OCI-LY1 (cell line): Measurements from ENCODE around the gene IQGAP3.
A peak's percentile ranks its signal among the peaks of the same experiment; 100 is the strongest.

ENCODE experiments used
- H2AFZ ChIP-seq: fragments of 200-600 bp; sonication (generic), shearing (Covaris generic); 2 replicates; pipeline ENCODE4 v1.6.0; 2014; ENCODE audit warnings: antibody characterized with exemption, mild to moderate bottlenecking, low read length
- H3F3A ChIP-seq: fragments of 200-600 bp; sonication (generic), shearing (Covaris generic); 2 replicates; pipeline ENCODE4 v1.6.0; 2014; ENCODE audit warnings: mild to moderate bottlenecking, antibody characterized with exemption, low read length, moderate library complexity; ENCODE audit not compliant: insufficient read depth
- H3K27ac ChIP-seq: fragments of 200-600 bp; sonication (generic); 2 replicates; pipeline ENCODE4 v1.5.1; 2014; ENCODE audit warnings: low read length, mixed run types, mild to moderate bottlenecking, low read depth; ENCODE audit not compliant: poor library complexity, severe bottlenecking
- H3K27me3 ChIP-seq: fragments of 200-600 bp; sonication (generic); 2 replicates; pipeline ENCODE4 v1.6.0; 2014; ENCODE audit warnings: antibody characterized with exemption, mild to moderate bottlenecking, low read length, moderate library complexity; ENCODE audit not compliant: insufficient read depth
- H3K36me3 ChIP-seq: fragments of 200-600 bp; sonication (generic); 2 replicates; pipeline ENCODE4 v1.6.1; 2014; ENCODE audit warnings: mild to moderate bottlenecking, antibody characterized with exemption, low read length, moderate library complexity, mixed read lengths; ENCODE audit not compliant: insufficient read depth
- H3K4me1 ChIP-seq: fragments of 200-600 bp; sonication (generic); 2 replicates; pipeline ENCODE4 v1.5.1; 2014; ENCODE audit warnings: mild to moderate bottlenecking, low read length, moderate library complexity; ENCODE audit not compliant: insufficient read depth, severe bottlenecking
- H3K4me2 ChIP-seq: fragments of 200-600 bp; sonication (generic), shearing (Covaris generic); 2 replicates; pipeline ENCODE4 v1.6.1; 2014; ENCODE audit warnings: low read length
- H3K4me3 ChIP-seq: fragments of 200-600 bp; sonication (generic); 2 replicates; pipeline ENCODE4 v1.5.1; 2014; ENCODE audit warnings: low read length, low read depth, mild to moderate bottlenecking, mixed read lengths; ENCODE audit not compliant: poor library complexity, severe bottlenecking
- H3K79me2 ChIP-seq: fragments of 200-600 bp; shearing (Covaris generic); 2 replicates; pipeline ENCODE4 v1.6.1; 2016; ENCODE audit warnings: mixed run types, low read length, mixed read lengths; ENCODE audit not compliant: insufficient read depth
- H3K9ac ChIP-seq: fragments of 200-600 bp; sonication (generic), shearing (Covaris generic); 2 replicates; pipeline ENCODE4 v1.6.1; 2014; ENCODE audit warnings: mild to moderate bottlenecking, low read length, mixed read lengths
- H3K9me2 ChIP-seq: fragments of 200-600 bp; sonication (generic), shearing (Covaris generic); 2 replicates; pipeline ENCODE4 v1.6.1; 2014; ENCODE audit warnings: low read depth, mild to moderate bottlenecking, low read length, mixed read lengths
- H3K9me3 ChIP-seq: fragments of 200-600 bp; shearing (Covaris generic); 2 replicates; pipeline ENCODE4 v1.6.1; 2014; ENCODE audit warnings: low read length, mixed read lengths
- H4K20me1 ChIP-seq: fragments of 200-600 bp; sonication (generic), shearing (Covaris generic); 2 replicates; pipeline ENCODE4 v1.6.0; 2016; ENCODE audit warnings: mild to moderate bottlenecking, low read length; ENCODE audit not compliant: insufficient read depth
- CTCF ChIP-seq: fragments of 200-600 bp; sonication (generic), shearing (Covaris generic); IDR thresholded peaks from 2 replicates; pipeline ENCODE4 v1.5.1; 2017; ENCODE audit warnings: mild to moderate bottlenecking, antibody characterized with exemption, low read length, moderate library complexity, mixed read lengths
- EZH2 ChIP-seq: fragments of 200-600 bp; sonication (generic), shearing (Covaris generic); IDR thresholded peaks from 2 replicates; pipeline ENCODE4 v1.8.0; 2017; ENCODE audit warnings: borderline replicate concordance, mixed run types, mild to moderate bottlenecking, antibody characterized with exemption, low read length, moderate library complexity, mixed read lengths

The IQGAP3 gene

GRCh38 chr1:156574039-156574633 is 1.8 kb upstream of the IQGAP3 start:
- no peak overlapping the region for H3K4me3 ChIP-seq
- no peak overlapping the region for H3K4me2 ChIP-seq
- H3K9ac ChIP-seq = no peak overlapping the region
- no peaks in the 10 kb centered on the region for H3K79me2 ChIP-seq
- no peak overlapping the region for H2AFZ ChIP-seq
- no peaks in the 10 kb centered on the region for H3F3A ChIP-seq
- H3K9me2 ChIP-seq = no peaks in the 10 kb centered on the region
- peaks cover 9% of the 10 kb centered on the region; the same call in 1 of the 2 replicates for H3K27me3 ChIP-seq
- H3K9me3 ChIP-seq = no peaks in the 10 kb centered on the region
- no peaks in the 10 kb centered on the region for H4K20me1 ChIP-seq
- H3K4me1 ChIP-seq = peaks cover 11% of the 10 kb centered on the region
- H3K27ac ChIP-seq = no peak overlapping the region
- TF ChIP-seq CTCF = no peak
- no peak for TF ChIP-seq EZH2
- no peaks in the 10 kb centered on the region for H3K36me3 ChIP-seq

- no peak for TF ChIP-seq EZH2
- no peak for TF ChIP-seq CTCF
- no peaks in the 10 kb centered on the region for H4K20me1 ChIP-seq
- H2AFZ ChIP-seq = no peak overlapping the region
- H3K27ac ChIP-seq = no peak overlapping the region
- H3K9me2 ChIP-seq = no peaks in the 10 kb centered on the region
- peak overlapping the region; percentile 60 for H3K9ac ChIP-seq
- H3K9me3 ChIP-seq = no peaks in the 10 kb centered on the region
- H3K27me3 ChIP-seq = peaks cover 9% of the 10 kb centered on the region; the same call in 1 of the 2 replicates
- no peaks in the 10 kb centered on the region for H3K36me3 ChIP-seq
- no peaks in the 10 kb centered on the region for H3K79me2 ChIP-seq
- peak overlapping the region; percentile 66 for H3K4me3 ChIP-seq
- peak overlapping the region; percentile 76 for H3K4me2 ChIP-seq
- no peaks in the 10 kb centered on the region for H3F3A ChIP-seq
- peaks cover 11% of the 10 kb centered on the region for H3K4me1 ChIP-seq
Observed at GRCh38 chr1:156572663-156573018, 276 bp upstream of the IQGAP3 start.

- Histone ChIP-seq H3K27me3 (peaks cover 12% of the 10 kb centered on the region; the same call in 1 of the 2 replicates), H3K4me3 (peak overlapping the region; percentile 66), H4K20me1 (no peaks in the 10 kb centered on the region), H3K4me2 (peak overlapping the region; percentile 76), H3K36me3 (no peaks in the 10 kb centered on the region), H3K79me2 (no peaks in the 10 kb centered on the region), H3K27ac (no peak overlapping the region), H2AFZ (no peak overlapping the region), H3K9me2 (no peaks in the 10 kb centered on the region), H3K9ac (no peak overlapping the region), H3K9me3 (no peaks in the 10 kb centered on the region), H3F3A (no peaks in the 10 kb centered on the region), H3K4me1 (peaks cover 11% of the 10 kb centered on the region)
- TF ChIP-seq CTCF (no peak), EZH2 (no peak)
Observed at GRCh38 chr1:156571261-156571852, 1.0 kb downstream of the IQGAP3 start.
